ENCODE measurements around the gene LCNL1.

DNA sequence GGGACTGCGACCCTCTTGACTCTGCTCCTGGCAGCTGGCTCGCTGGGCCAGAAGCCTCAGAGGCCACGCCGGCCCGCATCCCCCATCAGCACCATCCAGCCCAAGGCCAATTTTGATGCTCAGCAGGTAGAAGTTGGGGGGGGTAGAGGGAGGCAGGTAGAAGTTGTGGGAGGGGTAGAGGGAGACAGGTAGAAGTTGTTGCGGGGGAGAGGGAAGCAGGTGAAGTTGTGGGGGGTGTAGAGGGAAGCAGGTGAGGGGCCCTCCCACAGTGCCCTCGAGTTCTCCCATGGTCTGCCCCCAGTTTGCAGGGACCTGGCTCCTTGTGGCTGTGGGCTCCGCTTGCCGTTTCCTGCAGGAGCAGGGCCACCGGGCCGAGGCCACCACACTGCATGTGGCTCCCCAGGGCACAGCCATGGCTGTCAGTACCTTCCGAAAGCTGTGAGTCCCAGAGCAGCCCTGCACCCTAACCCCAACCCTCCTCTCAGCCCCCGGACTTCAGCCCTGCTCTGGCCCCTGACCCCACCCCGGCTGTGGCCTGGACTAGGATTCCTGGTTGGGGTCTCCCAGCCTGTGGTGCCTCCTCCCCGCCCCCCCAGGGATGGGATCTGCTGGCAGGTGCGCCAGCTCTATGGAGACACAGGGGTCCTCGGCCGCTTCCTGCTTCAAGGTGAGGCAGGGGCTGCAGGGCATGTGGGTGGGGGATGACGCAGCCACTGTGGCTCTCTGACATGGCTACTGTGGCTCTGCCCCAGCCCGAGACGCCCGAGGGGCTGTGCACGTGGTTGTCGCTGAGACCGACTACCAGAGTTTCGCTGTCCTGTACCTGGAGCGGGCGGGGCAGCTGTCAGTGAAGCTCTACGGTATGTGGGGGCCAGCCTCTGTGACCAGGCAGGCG, 37.2 kb upstream of the LCNL1 start:
- TF ChIP-seq ESRRA (CRISPR knock-in tag; IDR thresholded peaks at IDR 0.05; ENCODE audit: low read depth) (no peak), ZBTB20 (CRISPR knock-in tag; IDR thresholded peaks at IDR 0.05; ENCODE audit: borderline replicate concordance, low read depth) (no peak), FOSL2 (CRISPR knock-in tag; IDR thresholded peaks at IDR 0.05) (no peak), KLF16 (CRISPR knock-in tag; IDR thresholded peaks at IDR 0.05) (no peak), SP5 (CRISPR knock-in tag; IDR thresholded peaks at IDR 0.05; ENCODE audit: borderline replicate concordance, low read depth) (peak; percentile 73; the same call in 1 of the 2 replicates), SP2 (CRISPR knock-in tag; IDR thresholded peaks at IDR 0.05) (no peak)
- TF ChIP-seq, protein P1, sequence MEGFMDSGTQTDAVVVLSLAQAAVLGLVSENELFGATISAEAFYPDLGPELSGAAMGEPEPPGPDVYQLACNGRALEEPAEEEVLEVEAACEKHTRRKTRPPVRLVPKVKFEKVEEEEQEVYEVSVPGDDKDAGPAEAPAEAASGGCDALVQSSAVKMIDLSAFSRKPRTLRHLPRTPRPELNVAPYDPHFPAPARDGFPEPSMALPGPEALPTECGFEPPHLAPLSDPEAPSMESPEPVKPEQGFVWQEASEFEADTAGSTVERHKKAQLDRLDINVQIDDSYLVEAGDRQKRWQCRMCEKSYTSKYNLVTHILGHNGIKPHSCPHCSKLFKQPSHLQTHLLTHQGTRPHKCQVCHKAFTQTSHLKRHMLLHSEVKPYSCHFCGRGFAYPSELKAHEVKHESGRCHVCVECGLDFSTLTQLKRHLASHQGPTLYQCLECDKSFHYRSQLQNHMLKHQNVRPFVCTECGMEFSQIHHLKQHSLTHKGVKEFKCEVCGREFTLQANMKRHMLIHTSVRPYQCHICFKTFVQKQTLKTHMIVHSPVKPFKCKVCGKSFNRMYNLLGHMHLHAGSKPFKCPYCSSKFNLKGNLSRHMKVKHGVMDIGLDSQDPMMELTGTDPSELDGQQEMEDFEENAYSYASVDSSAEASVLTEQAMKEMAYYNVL (CRISPR knock-in tag; IDR thresholded peaks at IDR 0.05; ENCODE audit: borderline replicate concordance) = no peak
- TF ChIP-seq, protein P2, sequence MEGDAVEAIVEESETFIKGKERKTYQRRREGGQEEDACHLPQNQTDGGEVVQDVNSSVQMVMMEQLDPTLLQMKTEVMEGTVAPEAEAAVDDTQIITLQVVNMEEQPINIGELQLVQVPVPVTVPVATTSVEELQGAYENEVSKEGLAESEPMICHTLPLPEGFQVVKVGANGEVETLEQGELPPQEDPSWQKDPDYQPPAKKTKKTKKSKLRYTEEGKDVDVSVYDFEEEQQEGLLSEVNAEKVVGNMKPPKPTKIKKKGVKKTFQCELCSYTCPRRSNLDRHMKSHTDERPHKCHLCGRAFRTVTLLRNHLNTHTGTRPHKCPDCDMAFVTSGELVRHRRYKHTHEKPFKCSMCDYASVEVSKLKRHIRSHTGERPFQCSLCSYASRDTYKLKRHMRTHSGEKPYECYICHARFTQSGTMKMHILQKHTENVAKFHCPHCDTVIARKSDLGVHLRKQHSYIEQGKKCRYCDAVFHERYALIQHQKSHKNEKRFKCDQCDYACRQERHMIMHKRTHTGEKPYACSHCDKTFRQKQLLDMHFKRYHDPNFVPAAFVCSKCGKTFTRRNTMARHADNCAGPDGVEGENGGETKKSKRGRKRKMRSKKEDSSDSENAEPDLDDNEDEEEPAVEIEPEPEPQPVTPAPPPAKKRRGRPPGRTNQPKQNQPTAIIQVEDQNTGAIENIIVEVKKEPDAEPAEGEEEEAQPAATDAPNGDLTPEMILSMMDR (CRISPR knock-in tag; IDR thresholded peaks at IDR 0.05) = peak; percentile 17; the same call in 1 of the 2 replicates
